NCI-H187 (cell line): ENCODE measurements around the gene PWWP2B.
"Not testable (repeated sequence)": the region's sequence is repeated elsewhere in the genome, so short reads cannot be mapped to it uniquely, and the experiment has no call there.

ENCODE experiments used
- DNase-seq, 2 experiments: peaks; one replicate each; lab custom pipeline; 2025; lab: John Stamatoyannopoulos, UW

The PWWP2B gene

GRCh38 chr10:132433671-132434340, 36.8 kb downstream of the PWWP2B start:
- no peak for DNase-seq

- DNase-seq, result no peak
Measured at GRCh38 chr10:132434405-132435005, 37.5 kb downstream of the PWWP2B start.

- not testable (repeated sequence) for DNase-seq
Measured at GRCh38 chr10:132435320-132435719, 38.3 kb downstream of the PWWP2B start.

GRCh38 chr10:132436096-132436495, 39.1 kb downstream of the PWWP2B start:
- not testable (repeated sequence) for DNase-seq

GRCh38 chr10:132436861-132437410, 39.9 kb downstream of the PWWP2B start:
- no peak for DNase-seq

GRCh38 chr10:132437541-132437950, 40.5 kb downstream of the PWWP2B start:
- no peak for DNase-seq

- no peak for DNase-seq
Measured at GRCh38 chr10:132438091-132439024, 41.4 kb downstream of the PWWP2B start.

- no peak for DNase-seq
Measured at GRCh38 chr10:132439025-132439388, 42.0 kb downstream of the PWWP2B start.

- DNase-seq, result no peak
Measured at GRCh38 chr10:132439424-132440163, 42.6 kb downstream of the PWWP2B start.

- DNase-seq, result no peak
Measured at GRCh38 chr10:132440791-132441565, 44.0 kb downstream of the PWWP2B start.

GRCh38 chr10:132441818-132442524, 45.0 kb downstream of the PWWP2B start:
- DNase-seq, result no peak

- DNase-seq, result no peak
Measured at GRCh38 chr10:132442636-132443035, 45.6 kb downstream of the PWWP2B start.

- no peak for DNase-seq
Measured at GRCh38 chr10:132443605-132443982, 46.6 kb downstream of the PWWP2B start.

- no peak for DNase-seq
Measured at GRCh38 chr10:132443983-132444876, 47.2 kb downstream of the PWWP2B start.

GRCh38 chr10:132444877-132445351, 47.9 kb downstream of the PWWP2B start:
- no peak for DNase-seq

- no peak for DNase-seq
Measured at GRCh38 chr10:132445516-132446194, 48.7 kb downstream of the PWWP2B start.

- no peak for DNase-seq
Measured at GRCh38 chr10:132446195-132446581, 49.2 kb downstream of the PWWP2B start.

GRCh38 chr10:132446661-132447445, 49.9 kb downstream of the PWWP2B start:
- DNase-seq, result no peak
